Measurements from ENCODE around the gene TCOF1. TPM values are rescaled to one million over a fixed set of nuclear protein-coding genes. Genes with fewer than 3 reads are reported as not detected.

The TCOF1 gene
- total RNA-seq, 1 donor: 23.1 TPM

DNA sequence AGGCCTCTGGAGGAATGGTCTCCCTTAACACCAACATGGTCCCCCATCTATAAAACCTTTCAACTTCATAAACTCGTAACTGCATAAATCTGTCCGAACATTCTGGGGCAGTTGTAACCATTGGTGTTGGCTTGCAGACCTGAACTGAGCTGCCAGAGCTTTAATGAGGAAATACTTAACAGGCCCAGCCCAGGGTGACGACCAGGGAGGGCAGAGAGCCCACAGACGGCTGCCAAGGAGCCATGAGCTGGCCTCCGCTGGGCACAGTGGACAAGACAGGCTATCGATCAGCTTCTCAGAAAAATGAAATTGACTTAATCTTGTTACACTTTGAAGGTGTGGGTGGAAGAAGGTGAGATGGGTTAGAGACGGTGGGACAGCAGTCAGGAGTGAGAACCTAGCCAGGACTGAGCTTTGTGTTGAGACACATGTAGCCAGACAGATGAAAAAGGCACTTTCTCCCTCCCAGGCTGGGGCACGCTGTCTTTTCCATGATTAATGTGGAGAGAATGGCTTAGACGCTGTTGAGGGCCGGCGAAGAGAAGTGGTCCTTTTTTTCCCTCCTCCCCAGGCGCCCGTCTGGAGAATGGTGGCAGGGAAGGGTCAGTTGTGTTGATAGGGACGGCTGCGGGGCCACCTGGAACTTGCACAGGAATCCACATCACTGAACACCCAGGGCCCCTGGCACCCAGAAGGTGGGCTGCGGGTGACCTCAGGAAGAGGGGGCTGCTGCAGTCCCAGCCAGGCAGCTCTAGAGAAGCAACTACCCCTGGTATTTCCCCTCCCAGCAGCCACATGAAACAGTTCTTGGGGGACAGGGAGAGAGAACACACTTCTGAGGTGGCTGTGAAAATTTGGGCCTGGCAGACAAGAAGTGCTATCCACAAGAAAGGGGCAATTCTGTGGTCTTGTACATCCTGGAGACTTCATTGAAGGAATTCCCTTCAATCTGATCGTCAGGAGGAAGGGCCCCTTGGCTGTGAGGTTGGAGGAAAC is 27.3 kb upstream of the TCOF1 start:
- no peak overlapping the region for H3K4me3 ChIP-seq (ENCODE audit: low read depth, low read length)
- peak; percentile 19 for DNase-seq (ENCODE audit: low read depth)
- TF ChIP-seq, protein P1, sequence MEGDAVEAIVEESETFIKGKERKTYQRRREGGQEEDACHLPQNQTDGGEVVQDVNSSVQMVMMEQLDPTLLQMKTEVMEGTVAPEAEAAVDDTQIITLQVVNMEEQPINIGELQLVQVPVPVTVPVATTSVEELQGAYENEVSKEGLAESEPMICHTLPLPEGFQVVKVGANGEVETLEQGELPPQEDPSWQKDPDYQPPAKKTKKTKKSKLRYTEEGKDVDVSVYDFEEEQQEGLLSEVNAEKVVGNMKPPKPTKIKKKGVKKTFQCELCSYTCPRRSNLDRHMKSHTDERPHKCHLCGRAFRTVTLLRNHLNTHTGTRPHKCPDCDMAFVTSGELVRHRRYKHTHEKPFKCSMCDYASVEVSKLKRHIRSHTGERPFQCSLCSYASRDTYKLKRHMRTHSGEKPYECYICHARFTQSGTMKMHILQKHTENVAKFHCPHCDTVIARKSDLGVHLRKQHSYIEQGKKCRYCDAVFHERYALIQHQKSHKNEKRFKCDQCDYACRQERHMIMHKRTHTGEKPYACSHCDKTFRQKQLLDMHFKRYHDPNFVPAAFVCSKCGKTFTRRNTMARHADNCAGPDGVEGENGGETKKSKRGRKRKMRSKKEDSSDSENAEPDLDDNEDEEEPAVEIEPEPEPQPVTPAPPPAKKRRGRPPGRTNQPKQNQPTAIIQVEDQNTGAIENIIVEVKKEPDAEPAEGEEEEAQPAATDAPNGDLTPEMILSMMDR (IDR thresholded peaks at IDR 0.05; ENCODE audit: insufficient read depth, low read length): no peak

DNA sequence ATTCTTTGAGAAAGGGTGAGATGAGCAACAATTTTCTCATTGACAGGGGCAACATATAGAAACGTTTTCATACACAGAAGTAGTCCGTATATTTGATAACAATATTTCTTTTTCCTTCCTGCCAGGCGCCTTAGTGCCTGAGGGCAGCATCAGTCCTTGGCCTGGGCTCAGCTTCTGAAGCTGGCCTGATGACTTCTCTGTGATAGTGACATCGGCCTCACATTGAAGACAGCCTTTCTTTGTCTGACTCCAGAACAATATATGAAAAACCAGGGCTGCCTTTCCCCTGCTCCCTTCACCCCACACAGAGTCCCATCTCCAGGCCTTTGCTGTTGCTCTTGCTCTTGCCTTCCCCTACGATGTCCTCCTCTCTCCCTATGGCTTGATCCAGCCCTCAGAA is 24.1 kb upstream of the TCOF1 start:
- H3K4me3 ChIP-seq (ENCODE audit: low read depth, low read length): no peak overlapping the region
- no peak for DNase-seq (ENCODE audit: low read depth)
- TF ChIP-seq, protein P1 (IDR thresholded peaks at IDR 0.05; ENCODE audit: insufficient read depth, low read length): no peak

DNA sequence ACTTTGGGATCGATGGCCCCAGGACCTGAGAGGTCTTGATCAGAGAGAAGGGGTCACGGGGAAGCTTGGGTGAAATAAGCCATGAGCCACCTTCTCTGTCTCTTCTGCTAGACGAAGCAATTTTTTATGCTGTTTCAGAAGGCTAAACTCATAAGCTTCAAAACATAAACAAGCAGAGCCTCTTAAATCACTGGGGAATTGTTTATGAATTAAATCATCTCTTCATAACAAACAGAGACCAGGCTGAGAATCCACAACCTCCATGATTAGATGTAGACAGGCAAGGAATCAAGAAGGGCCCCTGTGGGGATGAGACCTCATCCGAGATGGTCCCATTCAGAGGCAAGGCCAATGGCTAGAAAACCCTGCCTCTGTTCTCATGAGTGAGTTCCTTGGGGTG is 21.7 kb upstream of the TCOF1 start:
- no peak for DNase-seq (ENCODE audit: low read depth)

DNA sequence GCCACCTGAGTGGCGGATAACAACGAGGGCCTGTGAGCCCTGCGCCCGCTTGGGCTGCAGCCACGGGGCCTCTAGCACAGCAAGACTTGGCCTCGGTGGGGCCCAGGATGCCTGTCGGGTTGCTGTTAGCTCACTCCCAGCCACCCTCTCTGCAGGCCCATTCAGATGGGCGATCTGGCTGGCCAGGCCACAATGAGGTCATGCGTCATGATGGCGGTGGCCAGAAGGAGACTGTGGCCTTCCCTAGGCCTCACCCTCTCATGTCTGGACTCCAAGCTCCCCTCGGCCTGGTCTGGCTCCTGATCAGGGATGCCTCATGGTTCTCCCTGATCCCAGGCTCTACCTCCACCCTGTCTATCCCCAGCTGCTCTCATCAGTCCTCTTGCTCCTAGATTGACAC is 19.0 kb upstream of the TCOF1 start:
- TF ChIP-seq, protein P1 (IDR thresholded peaks at IDR 0.05; ENCODE audit: insufficient read depth, low read length): no peak
- DNase-seq (ENCODE audit: low read depth): no peak
- H3K4me3 ChIP-seq (ENCODE audit: low read depth, low read length): no peak overlapping the region

More for the DNA sequence above, 21.7 kb upstream of the TCOF1 start:
- TF ChIP-seq, protein P1 (IDR thresholded peaks at IDR 0.05; ENCODE audit: insufficient read depth, low read length): no peak
- H3K4me3 ChIP-seq (ENCODE audit: low read depth, low read length): no peak overlapping the region

DNA sequence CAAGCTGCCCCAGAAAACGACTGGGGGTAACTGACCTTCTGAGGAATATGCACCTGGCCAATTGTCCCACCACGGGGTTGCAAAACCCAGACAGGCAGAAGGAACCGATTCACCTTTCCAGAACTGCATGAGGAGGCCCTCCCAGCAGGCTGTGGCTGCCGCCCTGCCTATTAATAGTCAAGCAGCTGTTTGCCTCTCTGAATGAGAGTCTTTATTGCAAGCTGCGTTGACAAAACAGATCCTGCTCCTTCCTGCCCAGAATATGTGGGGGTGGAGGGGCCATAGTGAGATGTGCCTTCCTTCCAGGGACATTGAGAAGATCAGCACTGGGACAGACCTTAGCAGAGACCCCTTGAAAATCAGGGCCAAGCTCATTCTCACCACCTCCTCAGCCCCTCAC is 18.3 kb upstream of the TCOF1 start:
- TF ChIP-seq, protein P1 (IDR thresholded peaks at IDR 0.05; ENCODE audit: insufficient read depth, low read length): no peak
- no peak for DNase-seq (ENCODE audit: low read depth)
- H3K4me3 ChIP-seq (ENCODE audit: low read depth, low read length): no peak overlapping the region

DNA sequence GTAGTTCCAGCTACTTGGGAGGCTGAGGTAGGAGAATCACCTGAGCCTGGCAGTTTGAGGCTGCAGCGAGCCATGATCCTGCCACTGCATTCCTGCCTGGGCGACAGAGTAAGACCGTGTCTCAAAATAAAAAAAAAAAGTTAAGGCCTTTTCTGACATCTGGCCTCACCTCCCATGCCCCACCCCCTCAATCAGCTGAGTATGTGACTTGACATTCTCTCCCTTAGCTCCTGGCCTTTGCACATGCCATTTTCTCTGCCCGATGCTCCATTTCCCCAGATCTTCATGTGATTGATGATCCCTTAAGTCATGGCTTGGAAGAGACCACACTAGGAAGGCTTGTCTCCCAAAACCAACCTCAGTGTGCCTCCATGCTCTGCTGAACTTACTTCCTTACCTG is 17.7 kb upstream of the TCOF1 start:
- TF ChIP-seq, protein P1 (IDR thresholded peaks at IDR 0.05; ENCODE audit: insufficient read depth, low read length): no peak
- DNase-seq (ENCODE audit: low read depth): no peak
- H3K4me3 ChIP-seq (ENCODE audit: low read depth, low read length): no peak overlapping the region
